GM21717 (cell line): ENCODE results near the gene IDH3G.
A peak's percentile ranks its signal among the peaks of the same experiment; 100 is the strongest.
"Not testable (repeated sequence)": the region's sequence is repeated elsewhere in the genome, so short reads cannot be mapped to it uniquely, and the experiment has no call there.

Source experiments
- ATAC-seq: cut with Tn5 transposase; IDR thresholded peaks from one replicate; pipeline ENCODE4 v1.9.1; 2021; ENCODE audit warnings: mild to moderate bottlenecking, moderate library complexity; ENCODE audit not compliant: unreplicated experiment

Gene IDH3G

GRCh38 chrX:153794018-153794896 is at the start of gene IDH3G, which contains the start of gene SSR4:
TSS of gene IDH3G (minus strand) at chrX:153794375. CDS start at chrX:153794326, 49 bp downstream.
TSS of gene SSR4 (plus strand) at chrX:153794668. CDS start at chrX:153794688, 20 bp downstream.
- ATAC-seq = peak; percentile 83

GRCh38 chrX:153836921-153837320 is 42.7 kb upstream of the IDH3G start:
- ATAC-seq = no peak

- ATAC-seq = no peak
These were observed 38.6 kb upstream of the IDH3G start for GRCh38 chrX:153832728-153833127.

- no peak for ATAC-seq
These were observed 37.4 kb upstream of the IDH3G start for GRCh38 chrX:153831429-153832150.

- ATAC-seq = no peak
These were observed 36.7 kb upstream of the IDH3G start for GRCh38 chrX:153830640-153831428.

GRCh38 chrX:153829799-153830639 is 35.8 kb upstream of the IDH3G start, which contains the start of gene PDZD4:
TSS of gene PDZD4 (minus strand) at chrX:153830544. CDS start at chrX:153830298, 246 bp downstream.
- ATAC-seq = no peak

- ATAC-seq = no peak
These were observed 35.3 kb upstream of the IDH3G start for GRCh38 chrX:153829549-153829798.

- ATAC-seq = no peak
These were observed 34.8 kb upstream of the IDH3G start for GRCh38 chrX:153828723-153829548.

GRCh38 chrX:153828308-153828707 is 34.1 kb upstream of the IDH3G start:
- ATAC-seq = no peak

- ATAC-seq = no peak
These were observed 33.7 kb upstream of the IDH3G start for GRCh38 chrX:153827903-153828302.

GRCh38 chrX:153827016-153827415 is 32.8 kb upstream of the IDH3G start:
- no peak for ATAC-seq

- no peak for ATAC-seq
These were observed 30.9 kb upstream of the IDH3G start for GRCh38 chrX:153825042-153825441.

- ATAC-seq = no peak
These were observed 30.2 kb upstream of the IDH3G start for GRCh38 chrX:153824348-153824747.

GRCh38 chrX:153821066-153821465 is 26.9 kb upstream of the IDH3G start:
- no peak for ATAC-seq

GRCh38 chrX:153820601-153821000 is 26.4 kb upstream of the IDH3G start:
- ATAC-seq = no peak

- no peak for ATAC-seq
These were observed 25.3 kb upstream of the IDH3G start for GRCh38 chrX:153819384-153820040.

- no peak for ATAC-seq
These were observed 24.6 kb upstream of the IDH3G start for GRCh38 chrX:153818571-153819383.

GRCh38 chrX:153818064-153818463 is 23.9 kb upstream of the IDH3G start:
- ATAC-seq = not testable (repeated sequence)
